Stimulated activated CD4-positive, alpha-beta T cell treated with anti-CD3 and anti-CD28 coated beads, Interleukin-4, amount 100 ng/mL, for 48 hours (primary cell): ENCODE data around the gene ZFAND3.

Experiments
- DNase-seq, 2 donors: peaks; one replicate each; pipeline ENCODE4 v3.0.0-alpha.2; 2020; ENCODE audit warnings: low read depth in 2 of 2

ZFAND3 gene

DNA sequence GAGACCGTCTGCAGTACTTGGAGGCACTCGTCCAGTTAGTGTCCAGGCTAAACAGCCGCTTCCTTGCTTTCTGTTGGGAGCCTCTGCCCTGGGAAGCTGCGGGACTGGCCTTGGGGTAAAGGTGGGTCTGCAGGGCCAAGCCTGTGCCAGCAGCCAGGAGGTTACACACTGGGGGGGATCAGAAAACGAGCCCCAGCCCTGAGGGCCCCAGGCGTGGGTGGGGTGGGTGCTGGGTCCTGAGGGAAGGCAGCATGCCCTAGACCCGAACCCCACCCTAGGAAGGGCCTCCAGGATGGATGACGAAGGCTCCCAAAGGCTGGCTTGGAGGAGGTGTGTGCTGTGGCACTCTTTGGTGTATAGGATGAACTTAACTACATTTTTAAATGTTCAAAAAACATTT, 335.2 kb downstream of the ZFAND3 start:
- no peak for DNase-seq

DNA sequence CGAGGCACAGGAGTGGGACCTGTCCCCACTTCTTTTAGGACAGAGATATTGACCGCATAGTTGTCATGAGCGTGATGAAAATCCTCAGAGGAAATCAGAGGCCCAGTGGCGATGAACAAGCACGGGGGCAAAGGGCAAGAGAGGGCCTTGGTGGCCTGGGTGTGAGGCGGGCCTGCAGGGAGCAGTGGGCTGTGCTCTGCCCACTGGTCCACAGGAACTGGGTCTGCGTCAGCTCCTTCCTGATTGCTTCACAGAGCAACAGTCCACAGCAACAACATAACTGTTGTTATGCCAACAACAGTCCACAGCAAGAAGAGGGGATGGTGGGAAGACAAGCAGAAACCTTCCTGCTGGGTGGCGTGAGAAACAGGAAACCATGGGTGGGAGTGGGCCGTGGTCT, 335.6 kb downstream of the ZFAND3 start:
- DNase-seq, result no peak

DNA sequence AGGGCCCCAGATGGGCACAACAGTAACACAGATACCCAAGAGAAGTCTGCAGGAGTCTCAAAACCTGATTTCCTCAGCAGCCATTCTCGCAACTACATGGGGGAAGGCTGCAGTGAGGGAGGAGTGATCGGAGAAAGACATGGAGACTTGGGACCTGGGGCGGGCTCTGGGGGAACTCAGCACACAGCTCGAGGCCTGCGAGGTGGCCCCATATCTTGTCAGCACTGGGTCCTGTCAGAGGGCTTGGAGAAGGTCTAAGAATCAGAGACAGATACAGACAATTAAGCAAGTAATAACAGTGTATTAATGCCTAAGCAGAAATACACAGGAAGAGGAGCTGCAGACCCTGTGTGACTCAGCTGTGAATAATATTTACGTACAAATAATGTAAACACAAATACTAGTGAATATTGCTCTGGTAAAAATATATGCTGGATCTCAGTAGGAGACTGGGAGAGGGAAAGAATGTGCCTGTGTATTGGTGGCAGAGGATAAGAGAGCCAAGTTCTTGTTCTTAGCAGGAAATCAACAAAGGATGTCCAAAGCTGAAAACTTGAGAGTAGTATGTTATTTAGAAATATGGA, 336.2 kb downstream of the ZFAND3 start:
- DNase-seq, result no peak

DNA sequence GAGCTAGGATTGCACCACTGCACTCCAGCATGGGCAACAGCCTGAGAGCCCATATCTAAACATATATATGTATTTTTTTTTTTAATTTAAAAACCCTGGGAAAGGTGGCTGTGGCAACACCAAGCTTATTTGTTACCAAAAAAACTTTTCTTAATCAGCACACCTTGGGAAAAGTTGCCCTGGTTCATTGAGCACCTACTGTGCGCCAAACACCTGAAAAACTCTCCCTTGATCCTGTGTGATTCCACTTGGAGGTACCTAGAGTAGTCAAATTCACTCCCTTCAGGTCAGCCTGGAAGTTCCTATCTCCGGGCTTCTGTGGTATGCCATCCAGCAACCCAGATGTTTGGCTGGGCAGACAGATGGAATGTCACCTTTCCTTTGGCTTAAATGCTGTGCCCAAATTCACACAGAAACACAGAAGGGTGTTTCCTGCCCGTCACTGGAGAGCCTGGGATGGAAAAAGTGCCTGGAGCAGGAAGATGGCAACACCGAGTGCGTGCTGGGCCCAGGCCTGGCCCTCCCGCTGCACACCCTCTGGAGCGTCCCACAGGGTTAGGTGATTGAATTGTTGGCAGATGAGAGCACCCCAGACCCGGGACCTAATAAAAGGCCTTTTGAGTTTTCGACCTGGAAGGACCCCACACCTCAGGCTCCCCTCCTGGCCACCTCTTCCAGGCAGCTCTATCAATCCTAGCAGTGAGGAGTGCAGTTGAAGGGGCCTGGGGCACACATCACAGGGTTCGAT, 337.5 kb downstream of the ZFAND3 start:
- no peak for DNase-seq

DNA sequence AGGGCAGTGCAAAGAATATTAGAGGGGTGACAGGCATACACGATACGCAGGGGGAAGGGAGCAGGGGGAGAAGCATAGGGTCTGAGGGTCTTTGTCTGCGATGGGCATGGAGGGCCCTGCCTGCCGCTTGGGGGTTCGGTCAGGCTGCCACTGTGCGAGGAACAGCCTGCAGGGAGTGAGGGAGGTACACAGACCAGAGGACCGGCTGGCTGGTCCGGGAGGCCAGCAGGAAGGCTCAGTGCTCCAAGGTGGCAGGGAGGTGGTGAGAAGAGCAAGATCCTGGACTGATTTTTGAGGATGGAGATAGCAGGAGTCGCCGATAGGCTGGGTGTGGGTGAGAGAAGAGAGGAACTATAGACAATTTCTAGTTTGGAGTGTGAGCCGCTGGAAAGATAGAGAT, 338.4 kb downstream of the ZFAND3 start:
- DNase-seq, result no peak

DNA sequence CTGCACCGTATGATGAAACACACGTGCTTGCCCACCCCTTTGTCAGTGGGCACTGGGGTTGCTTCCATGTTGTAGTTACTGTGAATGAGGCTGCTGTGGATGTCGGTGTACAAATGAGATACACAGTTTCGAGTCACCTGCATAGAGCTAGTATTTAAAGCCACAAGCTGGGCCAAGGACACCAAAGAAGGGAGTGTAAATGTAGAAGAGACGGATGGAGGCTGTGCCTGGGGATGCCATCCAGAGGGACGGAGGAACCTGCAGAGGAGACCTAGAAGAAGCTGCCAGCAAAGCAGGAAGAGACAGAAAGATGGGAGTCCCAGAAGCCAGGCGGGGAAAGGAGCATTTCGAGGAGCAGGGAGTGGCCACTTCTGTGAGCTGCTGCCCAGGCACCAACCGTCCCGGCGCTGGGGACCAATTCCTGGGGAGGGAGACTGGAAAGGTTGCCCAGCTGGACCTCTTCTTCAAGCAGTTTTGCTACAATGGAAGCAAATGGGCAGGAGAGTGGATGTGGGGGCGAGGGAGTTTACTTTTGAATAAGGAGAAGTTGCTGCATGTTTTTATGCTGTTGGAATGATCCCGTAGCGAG, 339.3 kb downstream of the ZFAND3 start:
- DNase-seq, result no peak

DNA sequence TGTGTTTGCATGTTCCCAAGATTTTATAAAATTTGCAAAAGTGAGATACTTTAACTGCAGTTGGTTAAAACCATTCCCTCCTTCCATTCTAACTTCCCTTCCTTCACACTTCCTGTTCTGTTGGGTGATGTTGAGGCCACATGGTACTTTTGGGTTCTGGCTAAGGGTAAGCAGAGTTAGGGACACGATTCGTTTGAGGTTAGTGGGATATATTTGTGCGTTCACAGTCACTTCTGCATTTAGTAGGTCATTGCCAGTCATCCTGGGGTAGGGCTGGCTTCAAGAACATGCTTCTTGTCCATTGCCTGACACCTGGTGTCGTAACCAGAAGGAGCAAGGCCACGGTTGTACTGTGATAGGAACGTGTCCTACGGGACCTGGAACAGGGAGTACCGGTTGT, 340.1 kb downstream of the ZFAND3 start:
- no peak for DNase-seq

DNA sequence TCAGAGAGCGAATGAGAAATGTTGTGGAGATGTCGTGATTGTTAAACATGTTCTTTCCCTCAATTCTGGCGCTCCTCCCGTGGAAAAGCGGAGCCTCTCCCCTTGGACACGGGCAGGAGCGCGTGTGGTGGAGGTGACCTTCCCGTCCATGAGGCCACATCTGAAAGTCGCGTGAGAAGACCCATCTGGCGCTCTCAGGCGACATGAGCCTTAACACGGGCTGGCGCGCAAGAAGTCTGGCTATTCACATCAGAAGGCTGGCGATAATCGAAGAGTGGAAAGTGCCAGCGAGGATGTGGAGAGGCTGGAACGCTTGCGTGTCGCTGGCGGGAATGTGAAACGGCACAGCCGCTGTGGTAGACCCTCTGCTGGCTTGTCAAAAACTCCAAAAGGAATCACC, 341.3 kb downstream of the ZFAND3 start:
- DNase-seq, result no peak

DNA sequence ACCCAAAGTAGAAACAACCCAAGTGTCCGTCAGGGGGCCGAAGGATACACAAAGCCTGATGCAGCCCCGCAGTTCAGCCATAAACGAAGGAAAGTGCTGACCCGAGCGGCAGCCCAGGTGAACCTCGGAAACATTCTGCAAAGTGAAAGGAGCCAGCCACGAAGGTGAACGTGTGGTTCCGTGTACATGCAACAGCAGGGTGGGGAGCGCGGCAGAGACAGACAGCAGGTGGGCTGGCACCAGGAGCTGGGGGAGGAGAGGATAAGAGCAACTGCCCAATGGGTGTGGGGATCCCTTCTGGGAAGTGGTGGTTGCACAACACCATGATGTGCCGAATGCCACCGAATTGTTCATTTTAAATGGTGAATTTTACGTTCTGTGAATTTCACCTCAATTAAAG, 341.8 kb downstream of the ZFAND3 start:
- no peak for DNase-seq

DNA sequence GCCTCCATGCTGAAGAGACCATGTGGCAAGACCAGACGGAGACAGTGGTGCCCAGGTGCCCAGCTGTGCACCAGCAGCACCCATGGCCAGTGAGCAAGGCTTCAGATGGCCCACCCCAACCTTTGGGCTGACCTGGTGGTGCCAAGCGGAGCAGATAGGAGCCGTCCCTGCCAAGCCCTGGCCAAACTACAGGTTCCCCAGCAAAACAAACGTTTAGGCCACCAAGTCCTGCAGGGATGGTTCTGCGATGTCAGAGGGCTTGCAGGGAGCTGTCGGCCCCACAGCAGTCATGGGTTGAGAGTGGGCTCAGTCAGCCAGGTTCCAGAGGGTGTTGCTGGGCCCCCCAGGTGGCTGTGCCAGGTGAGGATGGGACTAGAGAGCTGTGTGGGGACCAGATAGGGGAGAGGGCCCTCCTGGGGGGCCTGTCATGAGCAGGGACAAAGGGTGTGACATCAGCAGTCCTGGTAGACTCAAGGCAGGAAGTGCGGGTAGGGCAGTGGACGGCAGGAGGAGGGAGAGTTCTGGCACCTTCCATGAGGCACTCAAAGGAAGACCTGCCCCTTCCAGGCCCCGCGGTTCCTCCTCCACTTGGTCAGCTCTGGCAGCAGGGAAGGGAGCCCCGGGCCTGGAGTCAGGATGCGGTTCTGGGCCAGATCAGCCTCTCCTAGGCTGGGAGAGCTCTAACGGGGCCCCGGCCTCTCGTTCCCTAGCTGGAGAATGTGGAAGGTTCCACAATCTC, 342.4 kb downstream of the ZFAND3 start:
- DNase-seq, result no peak

DNA sequence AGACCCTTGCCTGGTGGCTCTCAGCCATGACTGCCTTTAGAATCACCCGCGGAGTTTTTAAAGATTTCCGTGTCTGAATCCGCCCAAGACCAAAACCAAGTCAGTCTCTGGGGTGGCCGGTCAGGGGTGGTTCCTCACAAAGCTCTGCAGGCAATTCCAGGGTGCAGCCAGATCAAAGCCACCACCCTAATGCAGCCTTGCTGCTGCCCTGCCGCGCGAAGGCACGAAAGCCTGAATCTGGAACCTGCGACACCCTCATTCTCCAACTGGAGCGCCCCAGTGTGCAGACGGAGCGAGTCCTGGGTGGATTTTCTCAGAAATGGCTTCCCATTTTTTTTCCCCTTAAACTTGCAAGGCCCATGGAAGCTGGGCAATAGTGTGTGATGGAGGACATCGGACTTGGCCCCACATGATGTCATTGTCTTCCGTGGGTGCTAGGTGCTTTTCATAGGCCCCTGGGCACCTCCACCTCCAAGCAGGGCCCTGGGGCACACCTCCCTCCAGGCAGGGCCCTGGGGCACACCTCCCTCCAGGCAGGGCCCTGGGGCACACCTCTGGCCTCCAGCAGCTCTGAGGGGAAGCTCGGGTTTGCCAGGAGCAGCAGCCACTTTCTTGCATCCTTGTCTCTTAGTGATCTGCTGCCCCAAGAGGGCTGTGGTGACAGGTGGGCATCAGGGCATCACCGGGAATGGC, 343.1 kb downstream of the ZFAND3 start:
- DNase-seq, result no peak

DNA sequence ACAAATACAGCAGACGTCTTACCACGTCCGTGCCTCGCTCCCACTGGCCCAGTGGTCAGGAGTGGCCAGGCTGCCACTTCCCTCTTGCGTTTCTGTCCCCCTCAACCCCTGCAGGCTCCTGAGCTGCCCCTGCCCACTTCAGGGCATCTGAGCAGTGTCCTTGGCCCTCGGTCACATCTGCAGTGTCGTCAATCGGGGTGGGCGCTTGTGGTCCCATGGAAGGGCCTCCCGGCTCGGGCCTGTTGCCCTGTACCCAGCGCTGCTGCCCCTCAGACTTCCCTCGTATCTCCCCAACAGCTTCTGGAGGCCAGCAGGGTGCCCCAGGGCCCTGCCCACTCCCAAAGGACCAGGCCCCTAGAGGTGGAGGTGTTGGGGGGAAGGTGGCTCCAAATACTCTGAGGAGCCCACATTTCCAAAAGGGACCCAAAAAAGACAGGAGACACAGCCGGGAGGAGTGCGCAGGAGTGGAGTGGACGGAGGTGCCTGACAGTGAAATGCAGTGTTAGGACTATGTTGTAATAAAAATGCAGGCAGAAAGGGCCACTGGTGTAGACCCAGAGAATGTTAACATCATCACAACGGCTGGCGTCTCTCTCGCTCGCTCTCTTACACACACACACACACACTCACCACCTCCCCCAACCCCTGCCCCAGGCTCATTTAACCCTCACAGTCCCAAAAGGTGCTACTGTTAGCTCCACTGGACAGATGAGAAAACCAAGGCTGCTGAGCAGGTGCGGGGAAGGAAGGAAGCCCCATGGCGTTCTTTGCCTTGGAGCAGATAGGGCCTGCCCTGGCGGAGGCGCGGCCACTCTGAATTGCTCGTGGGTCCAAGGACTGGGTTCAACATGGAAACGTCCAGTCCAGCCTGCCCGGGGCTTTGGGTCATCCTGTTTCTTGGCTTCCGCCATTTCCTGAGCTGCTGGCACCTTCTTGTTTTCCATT, 343.9 kb downstream of the ZFAND3 start:
- no peak for DNase-seq

DNA sequence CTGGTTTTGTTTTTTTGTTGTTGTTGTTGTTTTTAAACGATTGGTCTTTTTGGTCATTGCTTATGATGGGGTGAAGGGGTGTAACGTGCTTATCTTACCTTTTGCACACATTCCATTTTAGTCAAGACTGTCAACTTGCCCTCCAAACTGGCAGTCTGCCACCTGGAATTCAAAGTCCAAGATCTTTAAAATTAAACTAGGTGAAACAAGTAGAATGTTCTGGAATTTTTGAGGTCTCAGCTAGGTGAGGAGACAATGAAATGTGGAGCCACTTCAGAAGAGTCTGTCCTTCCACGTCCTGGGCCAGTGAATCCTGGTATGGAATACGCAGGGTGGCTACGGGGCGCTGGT, 344.6 kb downstream of the ZFAND3 start:
- no peak for DNase-seq

DNA sequence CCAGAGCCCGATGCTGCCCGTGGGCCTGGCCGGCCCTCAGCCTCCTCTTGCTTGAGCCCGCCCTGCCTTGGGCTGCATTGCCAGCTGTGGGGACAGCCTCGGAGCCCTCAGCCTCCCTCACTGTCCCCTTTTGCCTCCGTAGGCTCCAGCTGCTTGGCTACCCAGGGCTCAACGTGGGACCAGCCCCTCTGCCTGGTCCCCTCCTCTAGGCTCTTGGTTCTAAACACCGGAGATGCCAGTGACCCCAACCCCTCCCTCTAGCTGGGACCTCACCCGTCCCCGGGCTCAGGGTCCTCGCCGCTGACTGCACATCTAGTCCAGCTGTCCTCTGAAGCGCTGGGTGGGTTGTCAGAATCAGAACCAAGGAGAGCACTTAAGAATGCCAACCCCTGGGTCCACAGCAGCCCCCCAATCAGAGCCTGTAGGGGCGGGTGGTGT, 345.2 kb downstream of the ZFAND3 start:
- no peak for DNase-seq

DNA sequence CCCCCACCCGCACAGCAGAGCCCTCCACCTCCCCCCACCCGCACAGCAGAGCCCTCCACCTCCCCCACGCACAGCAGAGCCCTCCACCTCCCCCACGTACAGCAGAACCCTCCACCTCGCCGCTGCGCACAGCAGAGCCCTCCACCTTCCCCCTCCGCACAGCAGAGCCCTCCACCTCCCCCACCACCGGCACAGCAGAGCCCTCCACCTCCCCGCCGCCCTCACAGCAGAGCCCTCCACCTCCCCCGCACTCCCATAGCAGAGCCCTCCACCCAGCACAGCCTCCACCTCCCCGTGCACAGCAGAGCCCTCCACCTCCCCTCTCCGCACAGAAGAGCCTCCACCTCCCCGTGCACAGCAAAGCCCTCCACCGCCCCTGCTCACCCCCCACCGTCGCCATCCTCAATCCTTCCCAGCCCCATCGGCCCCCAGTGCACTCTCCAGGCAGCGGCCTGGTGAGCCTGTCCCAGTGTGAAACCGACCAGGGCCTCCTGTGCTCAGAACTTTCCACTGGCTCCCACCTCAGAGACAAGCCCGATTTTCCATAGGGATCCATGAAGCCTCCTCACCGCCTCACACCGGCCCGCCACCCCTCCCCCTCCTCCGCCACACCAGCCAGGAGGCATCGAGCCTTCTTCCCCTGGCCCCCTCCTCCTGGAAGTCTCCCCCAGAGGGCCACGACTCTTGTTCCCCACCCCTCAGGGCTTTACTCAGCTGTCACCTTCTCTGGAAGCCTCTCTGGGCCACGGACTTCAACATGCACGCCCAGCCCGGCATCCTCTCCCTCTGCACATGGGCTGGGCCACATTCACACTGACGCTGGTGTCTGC, 347.1 kb downstream of the ZFAND3 start:
- DNase-seq, result no peak

DNA sequence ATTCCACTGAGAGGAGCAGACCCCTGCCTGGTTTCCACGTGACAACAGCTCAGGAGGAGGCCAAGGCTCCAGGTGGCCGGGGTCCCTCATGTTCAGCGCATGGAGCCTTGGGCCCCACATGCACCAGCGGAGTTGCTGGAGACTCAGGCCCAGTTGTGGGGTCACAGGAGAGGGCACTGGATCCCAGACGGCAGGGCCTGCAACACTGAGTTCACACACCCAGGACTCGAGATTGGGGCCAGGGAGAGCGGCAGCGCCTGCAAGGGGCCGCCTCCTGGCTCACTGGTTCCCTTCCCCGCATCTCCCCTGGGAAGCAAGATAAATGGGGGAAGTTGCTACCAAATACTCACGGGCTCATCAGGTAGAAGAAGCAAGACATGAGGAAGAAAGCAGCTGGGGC, 348.1 kb downstream of the ZFAND3 start:
- DNase-seq, result no peak

DNA sequence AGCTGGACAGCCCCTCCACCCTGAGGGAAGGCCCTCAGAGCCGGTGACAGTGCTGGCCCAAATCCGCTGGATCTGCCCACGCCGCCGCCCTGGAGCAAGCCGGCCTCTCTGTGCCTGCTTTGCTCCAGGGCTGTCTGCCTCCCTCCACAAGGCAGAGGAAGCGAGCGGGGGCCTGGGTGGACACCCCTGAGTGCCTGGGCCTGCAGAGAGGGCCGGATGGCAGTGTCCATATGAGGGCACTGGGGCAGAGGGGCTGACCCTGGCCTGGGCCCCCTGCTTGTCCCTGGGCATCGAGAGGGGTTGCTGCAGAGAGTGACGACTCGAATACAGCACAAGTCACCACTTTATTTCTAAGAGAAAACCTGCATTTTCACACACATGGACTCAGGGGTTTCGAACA, 348.6 kb downstream of the ZFAND3 start:
- DNase-seq, result no peak

DNA sequence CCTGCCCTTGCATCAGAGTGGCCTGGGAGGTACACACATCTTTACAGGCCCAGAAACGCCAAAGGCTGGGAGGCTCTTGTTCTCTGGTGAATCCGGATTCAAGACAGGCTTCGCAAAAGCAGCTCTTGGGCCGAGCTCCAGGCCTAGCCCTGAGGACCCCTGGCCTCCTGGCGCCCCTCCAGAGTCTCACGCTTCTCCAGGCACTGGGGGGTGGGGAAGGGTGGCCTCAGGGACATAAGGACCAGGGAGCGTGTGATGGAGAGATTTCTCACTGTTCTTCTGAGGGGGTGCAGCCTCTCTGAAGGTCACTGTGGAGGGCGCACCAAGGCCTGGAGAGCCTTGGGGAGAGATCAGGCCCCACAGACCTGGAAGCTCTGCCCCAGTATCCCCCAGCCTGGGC, 349.2 kb downstream of the ZFAND3 start:
- DNase-seq, result no peak

DNA sequence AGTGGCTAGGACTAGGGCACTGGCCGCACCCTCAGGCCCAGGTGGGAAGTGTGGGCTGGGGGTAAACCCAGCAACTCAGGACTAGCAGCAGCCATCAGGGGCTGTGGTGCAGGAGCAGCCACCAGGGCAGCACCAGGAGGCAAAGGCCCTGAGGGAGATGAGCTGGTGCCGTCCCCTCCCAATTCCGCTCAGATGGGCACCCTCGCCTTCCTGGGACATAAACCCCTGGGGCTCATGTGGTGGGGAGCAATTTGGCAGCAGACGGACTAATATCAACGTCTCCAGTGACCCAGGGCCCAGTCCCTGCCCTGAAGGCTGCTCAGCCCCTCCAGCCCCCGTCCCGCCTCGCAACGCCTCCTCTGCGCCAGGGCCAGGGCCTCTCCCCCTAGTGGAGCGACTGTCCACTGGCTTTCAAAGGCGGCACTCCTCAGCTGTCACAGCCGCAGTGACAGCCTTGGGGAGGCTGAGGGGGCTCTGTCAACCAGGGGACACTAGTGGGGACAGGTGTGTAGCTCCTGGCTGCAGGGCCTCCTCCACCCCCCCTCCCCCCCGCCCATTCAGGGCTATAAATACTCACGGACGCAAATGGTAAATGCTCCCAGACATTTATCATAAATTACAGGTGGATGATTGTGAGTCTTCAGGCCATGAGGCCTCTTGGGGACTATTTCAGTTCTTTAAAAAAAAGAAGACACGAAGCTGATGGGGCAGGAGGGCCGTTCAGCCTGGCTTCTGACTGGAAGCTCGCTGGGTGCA, 349.9 kb downstream of the ZFAND3 start:
- DNase-seq, result no peak
